ENCODE measurements around the gene JMJD8. TPM values are rescaled to one million over a fixed set of nuclear protein-coding genes. Genes with fewer than 3 reads are reported as not detected.

The JMJD8 gene
- total and polyA plus RNA-seq, 2 experiments from 2014 or later, result 48.5 to 82.5 TPM

DNA sequence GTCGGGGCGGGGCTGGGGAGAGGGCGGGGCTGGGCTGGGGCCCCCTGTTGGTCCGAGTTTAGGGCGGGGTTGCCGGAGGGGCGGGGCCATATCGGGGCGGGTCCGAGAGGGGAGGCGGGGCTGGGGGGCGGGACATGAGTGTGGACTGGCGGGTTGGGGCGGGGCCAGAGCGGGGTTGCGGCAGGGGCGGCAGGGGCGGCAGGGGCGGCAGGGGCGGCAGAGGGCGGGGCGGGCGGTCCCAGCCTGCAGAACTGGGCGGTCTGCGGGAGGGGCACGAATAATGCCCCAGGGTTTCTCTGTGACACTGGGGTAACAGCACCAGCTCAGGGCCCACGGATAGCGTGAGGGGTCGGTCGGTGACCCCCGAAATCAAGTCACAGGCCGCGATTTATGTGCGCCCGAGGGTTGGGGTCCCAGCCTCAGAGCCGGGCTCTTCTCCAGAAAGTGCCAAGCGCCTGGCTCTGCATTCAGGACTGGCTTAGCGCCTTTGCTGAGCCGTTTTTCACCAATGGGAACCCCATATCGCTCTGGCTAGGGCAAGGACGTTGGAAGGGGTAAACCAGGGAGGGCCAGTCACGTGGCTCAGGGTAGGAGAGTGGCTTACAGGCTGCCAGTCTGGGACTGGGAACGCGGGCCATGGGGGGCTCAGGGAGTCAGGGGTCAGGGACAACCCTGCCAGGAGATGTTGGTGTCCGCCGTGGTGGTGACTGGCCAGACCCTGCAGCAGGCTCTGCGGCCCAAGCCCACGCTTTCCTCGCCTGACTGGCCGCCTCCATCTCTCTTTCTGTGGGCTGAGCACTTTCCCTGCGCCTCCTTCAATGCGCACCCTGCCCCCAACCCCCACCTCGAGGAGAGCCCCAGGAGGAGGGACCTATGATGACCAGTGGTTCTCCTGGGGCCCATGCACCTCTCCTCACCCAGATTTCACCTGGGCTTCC lies 46.8 kb downstream of the JMJD8 start:
- Histone ChIP-seq H3K4me1 (ENCODE audit: insufficient read depth) (peaks cover 19% of the 10 kb centered on the region), H3K4me2 (peak overlapping the region; percentile 97), H3K27me3 (ENCODE audit: insufficient read depth) (no peaks in the 10 kb centered on the region), H3F3A (replicated peaks; ENCODE audit: low read depth) (0 out of 2 replicates have a peak, but pooled peaks cover 6% of the 10 kb centered on the region), H3K9me2 (ENCODE audit: insufficient read depth) (no peaks in the 10 kb centered on the region), H3K4me3 (peak overlapping the region; percentile 95), H3K79me2 (replicated peaks; ENCODE audit: insufficient read depth) (no peaks in the 10 kb centered on the region; the same call in 1 of the 2 replicates), H4K20me1 (replicated peaks; ENCODE audit: insufficient read depth) (no peaks in the 10 kb centered on the region), H3K36me3 (ENCODE audit: insufficient read depth) (no peaks in the 10 kb centered on the region), H3K27ac (ENCODE audit: low read depth) (peak overlapping the region; percentile 63; the same call in 1 of the 2 replicates), H2AFZ (peak overlapping the region; percentile 76; the same call in 1 of the 2 replicates)
- ATAC-seq (peak; percentile 16), DNase-seq (ENCODE audit: low spot score) (peak; percentile 90)
- Mint-ChIP-seq H3K27ac (no peak overlapping the region), H3K27me3 (ENCODE audit: insufficient read depth, low read depth, poor library complexity) (peaks cover 12% of the 10 kb centered on the region), H3K4me1 (peaks cover 20% of the 10 kb centered on the region), H3K4me3 (peak overlapping the region; percentile 89), H3K36me3 (ENCODE audit: low read depth) (no peaks in the 10 kb centered on the region), H3K9me3 (peaks cover 4% of the 10 kb centered on the region; the same call in 2 of the 3 replicates)
- TF ChIP-seq ZNF331 (CRISPR knock-in tag; IDR thresholded peaks at IDR 0.05; ENCODE audit: low read depth) (no peak), POLR2AphosphoS5 (IDR thresholded peaks at IDR 0.05; ENCODE audit: low read depth) (0 out of 2 replicates have a peak, but pooled peaks have one; percentile 23)

- ATAC-seq (peak; percentile 75), DNase-seq (ENCODE audit: low spot score) (peak; percentile 98)
- Mint-ChIP-seq H3K36me3 (ENCODE audit: low read depth) (no peaks in the 10 kb centered on the region), H3K27me3 (ENCODE audit: insufficient read depth, low read depth, poor library complexity) (peaks cover 18% of the 10 kb centered on the region), H3K27ac (peak within 1 kb of the TSS; percentile 89), H3K9me3 (peaks cover 4% of the 10 kb centered on the region; the same call in 2 of the 3 replicates), H3K4me3 (peak within 1 kb of the TSS; percentile 89), H3K4me1 (peaks cover 20% of the 10 kb centered on the region)
- 0 out of 2 replicates have a peak within 1 kb of the TSS, but pooled peaks have one; percentile 20 for H3K27ac ChIP-seq (ENCODE audit: low read depth)
- no peaks in the 10 kb centered on the region; the same call in 1 of the 2 replicates for H3K79me2 ChIP-seq (replicated peaks; ENCODE audit: insufficient read depth)
- H3K36me3 ChIP-seq (ENCODE audit: insufficient read depth), result no peaks in the 10 kb centered on the region
- H3K9me2 ChIP-seq (ENCODE audit: insufficient read depth), result no peaks in the 10 kb centered on the region
- 0 out of 2 replicates have a peak, but pooled peaks cover 6% of the 10 kb centered on the region for H3F3A ChIP-seq (replicated peaks; ENCODE audit: low read depth)
- H2AFZ ChIP-seq, result peak within 1 kb of the TSS; percentile 81; the same call in 1 of the 2 replicates
- H3K4me2 ChIP-seq, result peak within 1 kb of the TSS; percentile 97
- peak within 1 kb of the TSS; percentile 95 for H3K4me3 ChIP-seq
- TF ChIP-seq CREB1 (CRISPR knock-in tag; IDR thresholded peaks at IDR 0.05; ENCODE audit: low read depth) (peak; percentile 64; the same call in 1 of the 2 replicates), ETS1 (IDR thresholded peaks at IDR 0.05) (peak; percentile 97), EZH2phosphoT487 (IDR thresholded peaks at IDR 0.05; ENCODE audit: unreplicated experiment) (no peak), NANOG (IDR thresholded peaks at IDR 0.05; ENCODE audit: borderline replicate concordance) (no peak), POLR2AphosphoS5 (IDR thresholded peaks at IDR 0.05; ENCODE audit: low read depth) (peak; percentile 89)
- no peaks in the 10 kb centered on the region for H4K20me1 ChIP-seq (replicated peaks; ENCODE audit: insufficient read depth)
- H3K4me1 ChIP-seq (ENCODE audit: insufficient read depth), result peaks cover 19% of the 10 kb centered on the region
- no peaks in the 10 kb centered on the region for H3K27me3 ChIP-seq (ENCODE audit: insufficient read depth)
Measured at GRCh38 chr16:636206-637080, 47.7 kb downstream of the JMJD8 start, which contains the start of gene METTL26. METTL26 (minus strand) TSS chr16:636305; CDS start chr16:636290, 15 bp downstream.
